ENCODE measurements around the gene FBXO5.

FBXO5 gene

GRCh38 chr6:153018355-153018754, 35.5 kb upstream of the FBXO5 start:
- no peaks in the 10 kb centered on the region for H3K79me2 ChIP-seq (ENCODE audit: low read length)
- H3K36me3 ChIP-seq (replicated peaks; ENCODE audit: low read depth, low read length), result no peaks in the 10 kb centered on the region
- TF ChIP-seq CTCF (IDR thresholded peaks at IDR 0.05; ENCODE audit: low read depth, low read length) (no peak), EZH2phosphoT487 (IDR thresholded peaks at IDR 0.05; ENCODE audit: low read depth) (no peak)
- no peak overlapping the region for H3K27ac ChIP-seq (ENCODE audit: low read length)
- no peak overlapping the region for H3K9ac ChIP-seq (ENCODE audit: low read length)
- H3K9me3 ChIP-seq (ENCODE audit: insufficient read depth, low read length), result no peaks in the 10 kb centered on the region
- no peak overlapping the region for H2AFZ ChIP-seq (ENCODE audit: low read depth, low read length)
- no peak overlapping the region for H3K4me3 ChIP-seq (ENCODE audit: low read length)
- no peaks in the 10 kb centered on the region for H4K20me1 ChIP-seq (ENCODE audit: insufficient read depth, low read length)
- no peaks in the 10 kb centered on the region for H3K4me1 ChIP-seq (ENCODE audit: low read length)
- no peak overlapping the region for H3K4me2 ChIP-seq (ENCODE audit: low read length)
- H3K27me3 ChIP-seq (ENCODE audit: low read depth, low read length), result no peaks in the 10 kb centered on the region

GRCh38 chr6:153016846-153017245, 34.0 kb upstream of the FBXO5 start:
- no peak overlapping the region for H3K4me2 ChIP-seq (ENCODE audit: low read length)
- H3K9ac ChIP-seq (ENCODE audit: low read length), result no peak overlapping the region
- TF ChIP-seq EZH2phosphoT487 (IDR thresholded peaks at IDR 0.05; ENCODE audit: low read depth), result no peak
- no peaks in the 10 kb centered on the region for H3K4me1 ChIP-seq (ENCODE audit: low read length)
- H3K36me3 ChIP-seq (replicated peaks; ENCODE audit: low read depth, low read length), result no peaks in the 10 kb centered on the region
- no peaks in the 10 kb centered on the region for H3K9me3 ChIP-seq (ENCODE audit: insufficient read depth, low read length)
- no peak overlapping the region for H2AFZ ChIP-seq (ENCODE audit: low read depth, low read length)
- no peaks in the 10 kb centered on the region for H3K79me2 ChIP-seq (ENCODE audit: low read length)
- no peaks in the 10 kb centered on the region for H3K27me3 ChIP-seq (ENCODE audit: low read depth, low read length)
- H3K4me3 ChIP-seq (ENCODE audit: low read length), result no peak overlapping the region
- H4K20me1 ChIP-seq (ENCODE audit: insufficient read depth, low read length), result no peaks in the 10 kb centered on the region
- H3K27ac ChIP-seq (ENCODE audit: low read length), result no peak overlapping the region

GRCh38 chr6:153015094-153015640, 32.3 kb upstream of the FBXO5 start:
- no peak overlapping the region for H3K4me3 ChIP-seq (ENCODE audit: low read length)
- no peaks in the 10 kb centered on the region for H3K36me3 ChIP-seq (replicated peaks; ENCODE audit: low read depth, low read length)
- H3K27me3 ChIP-seq (ENCODE audit: low read depth, low read length), result peaks cover 7% of the 10 kb centered on the region; the same call in 1 of the 2 replicates
- H3K79me2 ChIP-seq (ENCODE audit: low read length), result no peaks in the 10 kb centered on the region
- no peaks in the 10 kb centered on the region for H3K4me1 ChIP-seq (ENCODE audit: low read length)
- no peaks in the 10 kb centered on the region for H3K9me3 ChIP-seq (ENCODE audit: insufficient read depth, low read length)
- no peak overlapping the region for H2AFZ ChIP-seq (ENCODE audit: low read depth, low read length)
- H3K27ac ChIP-seq (ENCODE audit: low read length), result no peak overlapping the region
- H3K4me2 ChIP-seq (ENCODE audit: low read length), result no peak overlapping the region
- no peak overlapping the region for H3K9ac ChIP-seq (ENCODE audit: low read length)
- no peak for TF ChIP-seq CTCF (IDR thresholded peaks at IDR 0.05; ENCODE audit: low read depth, low read length)
- TF ChIP-seq EZH2phosphoT487 (IDR thresholded peaks at IDR 0.05; ENCODE audit: low read depth), result no peak
- no peaks in the 10 kb centered on the region for H4K20me1 ChIP-seq (ENCODE audit: insufficient read depth, low read length)

GRCh38 chr6:153013438-153013837, 30.6 kb upstream of the FBXO5 start:
- no peaks in the 10 kb centered on the region for H3K9me3 ChIP-seq (ENCODE audit: insufficient read depth, low read length)
- no peak overlapping the region for H3K4me2 ChIP-seq (ENCODE audit: low read length)
- H2AFZ ChIP-seq (ENCODE audit: low read depth, low read length), result no peak overlapping the region
- TF ChIP-seq EZH2phosphoT487 (IDR thresholded peaks at IDR 0.05; ENCODE audit: low read depth), result no peak
- no peak for TF ChIP-seq CTCF (IDR thresholded peaks at IDR 0.05; ENCODE audit: low read depth, low read length)
- no peaks in the 10 kb centered on the region for H4K20me1 ChIP-seq (ENCODE audit: insufficient read depth, low read length)
- H3K9ac ChIP-seq (ENCODE audit: low read length), result no peak overlapping the region
- H3K27ac ChIP-seq (ENCODE audit: low read length), result no peak overlapping the region
- H3K4me3 ChIP-seq (ENCODE audit: low read length), result no peak overlapping the region
- H3K36me3 ChIP-seq (replicated peaks; ENCODE audit: low read depth, low read length), result no peaks in the 10 kb centered on the region
- H3K27me3 ChIP-seq (ENCODE audit: low read depth, low read length), result peaks cover 7% of the 10 kb centered on the region; the same call in 1 of the 2 replicates
- H3K79me2 ChIP-seq (ENCODE audit: low read length), result no peaks in the 10 kb centered on the region
- no peaks in the 10 kb centered on the region for H3K4me1 ChIP-seq (ENCODE audit: low read length)

All from OCI-LY3 (cell line).